C4-2B (cell line): Measurements from ENCODE around the gene MTFR1L.

Experiments used
- ZFX ChIP-seq: fragments of 450-650 bp; IDR thresholded peaks from 2 replicates; pipeline ENCODE4 v1.6.1; 2017
- TF ChIP-seq, protein P1 (sequence below): fragments of 450-650 bp; conservative IDR thresholded peaks from 2 replicates; pipeline ENCODE4 v1.5.1; 2017; ENCODE audit warnings: mild to moderate bottlenecking

DNA sequence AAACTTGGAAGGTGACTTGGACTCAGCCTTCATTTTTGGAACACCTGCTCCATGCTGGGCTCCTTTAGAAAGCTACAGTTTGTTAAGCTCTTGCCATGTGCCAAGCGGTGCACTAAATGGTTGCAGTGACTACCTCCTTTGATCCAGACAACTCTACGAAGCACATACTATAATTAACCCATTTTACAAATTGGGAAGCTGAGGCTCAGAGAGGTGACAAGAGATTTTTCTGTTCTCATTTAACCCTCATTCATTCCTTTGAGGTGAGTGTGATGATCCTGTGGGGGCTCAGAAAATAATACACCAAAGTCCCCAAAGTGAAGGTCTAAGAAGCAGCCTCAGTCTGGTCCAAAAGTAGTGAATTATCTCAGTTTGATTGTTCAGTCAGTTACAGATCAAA lies 57.4 kb downstream of the MTFR1L start:
- TF ChIP-seq, protein P1, sequence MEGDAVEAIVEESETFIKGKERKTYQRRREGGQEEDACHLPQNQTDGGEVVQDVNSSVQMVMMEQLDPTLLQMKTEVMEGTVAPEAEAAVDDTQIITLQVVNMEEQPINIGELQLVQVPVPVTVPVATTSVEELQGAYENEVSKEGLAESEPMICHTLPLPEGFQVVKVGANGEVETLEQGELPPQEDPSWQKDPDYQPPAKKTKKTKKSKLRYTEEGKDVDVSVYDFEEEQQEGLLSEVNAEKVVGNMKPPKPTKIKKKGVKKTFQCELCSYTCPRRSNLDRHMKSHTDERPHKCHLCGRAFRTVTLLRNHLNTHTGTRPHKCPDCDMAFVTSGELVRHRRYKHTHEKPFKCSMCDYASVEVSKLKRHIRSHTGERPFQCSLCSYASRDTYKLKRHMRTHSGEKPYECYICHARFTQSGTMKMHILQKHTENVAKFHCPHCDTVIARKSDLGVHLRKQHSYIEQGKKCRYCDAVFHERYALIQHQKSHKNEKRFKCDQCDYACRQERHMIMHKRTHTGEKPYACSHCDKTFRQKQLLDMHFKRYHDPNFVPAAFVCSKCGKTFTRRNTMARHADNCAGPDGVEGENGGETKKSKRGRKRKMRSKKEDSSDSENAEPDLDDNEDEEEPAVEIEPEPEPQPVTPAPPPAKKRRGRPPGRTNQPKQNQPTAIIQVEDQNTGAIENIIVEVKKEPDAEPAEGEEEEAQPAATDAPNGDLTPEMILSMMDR, result no peak
- no peak for TF ChIP-seq ZFX
